ENCODE results near the gene HAVCR1. TPM values are rescaled to one million over a fixed set of nuclear protein-coding genes. Genes with fewer than 3 reads are reported as not detected.

The HAVCR1 gene
- total RNA-seq, 1 donor from 2014 or later: 0.44 TPM

DNA sequence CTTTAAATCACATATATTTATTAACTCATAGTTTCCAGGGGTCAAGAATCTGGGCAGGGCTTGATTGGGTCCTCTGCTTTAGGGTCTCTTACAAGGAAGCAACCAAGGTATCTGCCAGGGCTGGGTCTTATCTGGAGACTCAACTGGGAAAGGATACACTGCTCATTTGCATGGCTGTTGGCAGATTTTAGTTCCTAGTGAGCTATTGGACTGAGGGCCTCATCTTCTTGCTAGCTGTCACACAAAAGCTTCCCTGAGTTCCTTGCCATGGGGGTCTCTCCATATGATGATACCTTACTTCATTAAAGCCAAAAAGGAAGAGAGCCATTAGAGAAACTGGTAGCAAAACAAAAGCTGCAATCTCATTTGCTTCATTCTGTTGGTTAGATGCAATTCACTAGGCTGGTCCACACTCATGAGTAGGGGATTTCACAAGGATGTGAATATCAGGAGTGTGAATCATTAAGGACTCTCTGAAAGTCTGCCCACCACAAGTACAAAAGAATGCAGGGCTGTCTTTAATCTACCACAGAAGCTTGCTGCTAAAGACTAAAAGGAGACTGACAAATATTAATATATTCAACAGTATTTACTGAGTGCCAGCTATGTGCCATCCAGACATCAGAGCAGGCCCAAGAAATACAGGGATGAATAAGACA, 53.9 kb downstream of the HAVCR1 start:
- no peak for DNase-seq (ENCODE audit: low spot score)

DNA sequence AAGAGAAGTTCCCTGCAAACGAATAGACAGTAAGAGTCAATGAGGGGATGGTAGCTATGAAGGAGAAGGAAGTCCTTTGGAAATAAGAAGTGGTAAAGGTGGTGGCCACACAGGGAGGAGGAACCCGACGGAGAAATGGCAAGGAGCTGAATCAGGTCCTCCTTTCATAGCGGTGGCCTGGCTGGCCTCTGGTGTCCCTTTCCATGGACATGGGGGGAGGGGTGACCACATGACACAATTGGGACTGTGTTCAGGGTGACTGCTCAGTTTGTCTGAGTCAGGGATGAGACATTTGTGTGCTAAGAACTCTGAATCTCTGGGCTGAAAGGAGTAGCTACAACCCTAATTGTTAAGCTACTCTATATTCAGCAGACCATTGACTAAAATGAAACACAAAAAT, 67.2 kb downstream of the HAVCR1 start:
- DNase-seq (ENCODE audit: low spot score): no peak

DNA sequence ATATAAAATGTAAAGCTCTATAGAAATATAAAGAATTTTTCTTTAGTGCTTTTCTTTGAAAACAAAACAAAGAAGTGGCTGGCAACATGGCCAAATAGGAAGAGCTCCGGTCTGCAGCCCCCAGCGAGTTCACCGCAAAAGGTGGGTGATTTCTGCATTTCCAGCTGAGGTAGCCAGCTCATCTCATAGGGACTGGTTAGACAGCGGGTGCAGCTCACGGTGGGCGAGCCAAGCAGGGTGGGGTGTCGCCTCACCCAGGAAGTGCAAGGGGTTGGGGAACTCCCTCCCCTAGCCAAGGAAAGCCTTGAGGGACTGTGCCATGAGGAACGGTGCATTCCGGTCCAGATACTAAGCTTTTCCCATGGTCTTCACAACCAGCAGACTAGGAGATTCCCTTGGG, 74.9 kb downstream of the HAVCR1 start:
- DNase-seq (ENCODE audit: low spot score): no peak

DNA sequence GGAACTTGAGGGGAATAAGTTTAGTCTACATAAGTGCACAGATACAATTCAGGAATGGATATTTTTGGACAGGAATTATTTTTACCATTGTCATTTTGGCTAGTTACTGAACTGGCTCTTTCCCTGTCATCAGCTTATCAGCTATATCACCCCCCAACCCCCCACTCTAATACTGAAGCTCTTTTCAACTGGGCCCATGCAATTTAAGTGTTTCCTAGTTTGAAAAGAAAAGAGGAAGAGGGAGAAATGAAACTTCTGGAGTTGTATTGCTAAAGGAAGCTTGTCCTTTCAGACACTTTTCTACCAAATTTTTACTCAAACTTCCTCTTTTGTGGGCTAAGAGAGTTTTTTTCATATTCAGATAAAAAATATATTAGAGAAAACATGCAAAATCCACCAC, 77.4 kb downstream of the HAVCR1 start:
- DNase-seq (ENCODE audit: low spot score): no peak

Other genes with a start within 250 kb of the HAVCR1 start
- gene PPP1R2B, start 208.8 kb downstream of the HAVCR1 start, total RNA-seq: not detected
- 1.2 TPM for gene TIMD4, start 95.9 kb downstream of the HAVCR1 start, total RNA-seq
- gene HAVCR2, start 49.9 kb upstream of the HAVCR1 start, total RNA-seq: 5.6 TPM
- gene MED7, start 83.7 kb upstream of the HAVCR1 start, total RNA-seq: 15.8 TPM
- not detected for gene GARIN3, start 107.1 kb upstream of the HAVCR1 start, total RNA-seq
- 4.7 TPM for gene ITK, start 121.7 kb upstream of the HAVCR1 start, total RNA-seq
- gene CYFIP2, start 207.0 kb upstream of the HAVCR1 start, total RNA-seq: 45.3 TPM

All from ureter (tissue), 1 donor.